CD4-positive, alpha-beta T cell treated with Interleukin-15 for 4 hours (primary cell): ENCODE measurements around the gene THADA.
"Not testable (repeated sequence)": the region's sequence is repeated elsewhere in the genome, so short reads cannot be mapped to it uniquely, and the experiment has no call there.

ENCODE experiments used
- DNase-seq: peaks from one replicate; pipeline ENCODE4 v3.0.0-alpha.2; 2020; ENCODE audit warnings: low spot score

THADA gene, protein sequence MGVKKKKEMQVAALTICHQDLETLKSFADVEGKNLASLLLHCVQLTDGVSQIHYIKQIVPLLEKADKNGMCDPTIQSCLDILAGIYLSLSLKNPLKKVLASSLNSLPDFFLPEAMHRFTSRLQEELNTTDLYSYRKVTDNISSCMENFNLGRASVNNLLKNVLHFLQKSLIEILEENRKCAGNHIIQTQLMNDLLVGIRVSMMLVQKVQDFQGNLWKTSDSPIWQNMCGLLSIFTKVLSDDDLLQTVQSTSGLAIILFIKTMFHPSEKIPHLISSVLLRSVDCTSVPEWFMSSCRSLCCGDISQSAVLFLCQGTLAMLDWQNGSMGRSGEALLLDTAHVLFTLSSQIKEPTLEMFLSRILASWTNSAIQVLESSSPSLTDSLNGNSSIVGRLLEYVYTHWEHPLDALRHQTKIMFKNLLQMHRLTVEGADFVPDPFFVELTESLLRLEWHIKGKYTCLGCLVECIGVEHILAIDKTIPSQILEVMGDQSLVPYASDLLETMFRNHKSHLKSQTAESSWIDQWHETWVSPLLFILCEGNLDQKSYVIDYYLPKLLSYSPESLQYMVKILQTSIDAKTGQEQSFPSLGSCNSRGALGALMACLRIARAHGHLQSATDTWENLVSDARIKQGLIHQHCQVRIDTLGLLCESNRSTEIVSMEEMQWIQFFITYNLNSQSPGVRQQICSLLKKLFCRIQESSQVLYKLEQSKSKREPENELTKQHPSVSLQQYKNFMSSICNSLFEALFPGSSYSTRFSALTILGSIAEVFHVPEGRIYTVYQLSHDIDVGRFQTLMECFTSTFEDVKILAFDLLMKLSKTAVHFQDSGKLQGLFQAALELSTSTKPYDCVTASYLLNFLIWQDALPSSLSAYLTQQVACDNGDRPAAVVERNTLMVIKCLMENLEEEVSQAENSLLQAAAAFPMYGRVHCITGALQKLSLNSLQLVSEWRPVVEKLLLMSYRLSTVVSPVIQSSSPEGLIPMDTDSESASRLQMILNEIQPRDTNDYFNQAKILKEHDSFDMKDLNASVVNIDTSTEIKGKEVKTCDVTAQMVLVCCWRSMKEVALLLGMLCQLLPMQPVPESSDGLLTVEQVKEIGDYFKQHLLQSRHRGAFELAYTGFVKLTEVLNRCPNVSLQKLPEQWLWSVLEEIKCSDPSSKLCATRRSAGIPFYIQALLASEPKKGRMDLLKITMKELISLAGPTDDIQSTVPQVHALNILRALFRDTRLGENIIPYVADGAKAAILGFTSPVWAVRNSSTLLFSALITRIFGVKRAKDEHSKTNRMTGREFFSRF (N-terminal part only)

DNA sequence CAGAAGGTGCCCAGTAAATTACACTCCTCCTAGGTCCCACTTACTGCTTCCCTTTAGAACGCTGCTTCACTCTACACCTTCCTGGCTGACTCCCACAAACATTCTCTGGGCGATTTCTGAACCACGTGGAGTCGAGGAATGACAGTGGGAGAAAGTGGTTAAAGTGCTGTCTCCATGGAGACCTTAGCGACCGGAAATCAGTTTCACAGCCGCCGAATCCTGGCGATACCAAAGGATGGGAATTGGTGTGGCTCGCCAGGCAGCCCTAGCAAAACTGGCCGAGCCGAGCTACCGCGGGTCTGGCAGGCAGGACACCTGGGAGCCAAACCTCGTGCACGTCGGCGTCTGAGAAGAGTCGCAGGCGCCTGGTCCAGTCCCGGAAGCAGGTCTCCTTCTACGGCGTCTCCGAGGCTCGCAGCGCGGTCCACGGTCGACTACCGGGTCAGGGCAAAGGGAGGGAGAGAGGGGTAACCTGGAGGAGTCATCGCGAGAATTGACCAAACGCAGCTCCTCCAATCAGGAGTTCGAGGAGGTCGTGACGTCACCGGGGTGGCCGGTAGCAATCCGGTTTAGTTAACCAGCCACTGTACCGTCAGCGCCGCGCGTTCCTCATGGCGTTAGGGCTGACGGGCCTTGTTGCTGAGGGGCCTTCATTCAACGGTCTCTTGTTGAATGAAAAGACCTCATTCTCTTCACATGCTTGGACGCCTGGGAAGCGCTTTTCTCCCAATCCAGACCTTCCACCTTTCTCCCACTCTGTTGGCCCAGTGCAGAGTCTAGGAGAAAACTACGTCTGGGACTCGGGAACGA lies at the start of gene THADA:
THADA (minus strand) TSS at position 436 of the 810 bp plus-strand sequence. CDS start 3,646 bp downstream, outside the sequence.
- DNase-seq: peak; percentile 98

DNA sequence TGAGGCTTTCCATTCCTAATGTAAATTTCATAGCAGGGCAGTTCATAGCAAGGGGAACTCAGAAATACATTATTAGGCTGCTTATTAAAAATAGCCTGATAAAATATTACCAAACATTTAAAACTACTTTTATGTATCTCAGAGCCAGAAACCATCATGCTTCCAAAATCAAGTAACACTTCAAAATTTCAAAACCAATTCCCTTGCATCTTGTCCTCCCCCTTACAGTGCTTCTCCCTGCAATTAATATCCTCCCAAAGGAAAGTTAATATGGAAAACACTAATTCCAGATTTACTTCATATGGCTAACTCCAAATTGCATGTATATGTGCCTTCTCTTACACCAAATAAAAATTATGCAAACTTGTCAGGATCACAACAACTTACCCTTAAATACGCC lies 47.8 kb upstream of the THADA start:
- no peak for DNase-seq

DNA sequence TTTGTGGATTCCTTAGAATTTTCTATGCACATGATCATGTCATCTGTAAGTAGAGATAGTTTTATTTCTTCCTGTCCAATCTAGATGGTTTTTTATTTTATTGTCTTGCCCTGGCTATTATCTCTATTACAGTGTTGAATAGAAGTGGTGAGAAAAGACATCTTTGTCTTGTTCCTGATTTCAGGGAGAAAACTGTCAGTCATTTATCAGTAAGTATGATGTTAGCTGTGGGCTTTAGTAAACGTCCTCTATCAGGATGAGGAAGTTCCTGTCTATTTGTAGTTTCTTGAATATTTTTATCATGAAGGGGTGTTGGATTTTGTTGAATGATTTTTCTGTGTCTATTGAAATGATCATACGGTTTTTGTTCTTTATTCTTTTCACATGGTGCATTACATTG lies 46.5 kb upstream of the THADA start:
- DNase-seq: no peak

DNA sequence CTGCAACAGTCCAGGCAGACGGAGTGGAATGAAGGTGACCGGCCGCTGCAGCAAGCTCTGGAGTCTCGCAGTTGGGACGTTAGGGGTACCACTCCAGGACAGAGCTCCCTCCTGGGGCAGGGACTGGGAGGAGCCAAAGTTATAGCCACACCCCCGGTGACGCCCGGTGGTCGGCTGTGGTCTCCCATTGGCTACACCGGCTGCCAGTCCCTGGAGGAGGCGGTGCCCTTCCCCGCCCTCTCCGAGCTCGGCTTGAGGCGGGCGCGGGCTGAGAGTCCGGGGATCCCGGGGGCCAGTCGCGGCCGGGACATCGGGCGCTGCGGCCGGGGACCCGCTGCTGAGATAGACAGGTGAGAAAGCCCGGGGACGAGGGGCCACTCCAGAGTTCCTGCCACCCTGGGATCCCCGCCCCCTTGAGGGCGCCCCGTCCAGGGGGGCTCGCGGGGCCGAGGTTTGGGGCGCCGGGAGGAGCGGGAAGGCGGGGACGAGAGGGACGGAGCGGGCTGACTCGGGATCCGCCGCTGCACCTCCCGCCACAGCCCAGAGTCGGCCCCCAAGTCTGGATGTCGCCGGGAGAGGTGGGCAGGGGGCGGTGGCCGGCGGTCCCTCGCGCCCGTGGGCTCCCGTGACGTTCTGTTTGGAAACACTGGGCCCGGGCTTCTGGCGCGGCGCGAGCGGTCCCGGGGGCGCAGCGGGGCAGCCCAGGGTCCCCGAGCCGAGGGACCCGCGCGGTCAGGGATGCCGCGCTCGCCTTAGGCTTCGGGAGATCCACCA lies 41.4 kb upstream of the THADA start, which contains the start of gene PLEKHH2:
PLEKHH2 (plus strand) TSS at position 231 of the 774 bp plus-strand sequence. CDS start 7,414 bp downstream, outside the sequence.
- DNase-seq: peak; percentile 78

DNA sequence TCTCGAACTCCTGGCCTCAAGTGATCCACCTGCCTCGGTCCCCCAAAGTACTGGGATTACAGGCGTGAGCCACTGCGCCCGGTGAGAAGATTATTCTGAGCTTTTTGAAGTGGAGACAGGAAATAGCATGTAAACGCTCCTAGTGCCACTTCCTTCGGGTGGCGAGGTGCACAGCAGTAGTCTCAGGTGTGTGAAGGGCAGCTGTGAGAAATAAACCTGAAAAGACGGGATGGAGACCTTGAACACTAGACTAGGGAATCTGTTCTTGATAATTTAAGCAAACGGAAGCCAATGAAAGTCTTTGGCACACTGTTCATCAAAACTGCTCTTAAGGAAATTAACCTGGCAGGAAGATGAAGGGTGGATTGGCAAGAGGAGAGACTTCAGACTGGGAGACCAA lies 40.8 kb upstream of the THADA start:
- no peak for DNase-seq

DNA sequence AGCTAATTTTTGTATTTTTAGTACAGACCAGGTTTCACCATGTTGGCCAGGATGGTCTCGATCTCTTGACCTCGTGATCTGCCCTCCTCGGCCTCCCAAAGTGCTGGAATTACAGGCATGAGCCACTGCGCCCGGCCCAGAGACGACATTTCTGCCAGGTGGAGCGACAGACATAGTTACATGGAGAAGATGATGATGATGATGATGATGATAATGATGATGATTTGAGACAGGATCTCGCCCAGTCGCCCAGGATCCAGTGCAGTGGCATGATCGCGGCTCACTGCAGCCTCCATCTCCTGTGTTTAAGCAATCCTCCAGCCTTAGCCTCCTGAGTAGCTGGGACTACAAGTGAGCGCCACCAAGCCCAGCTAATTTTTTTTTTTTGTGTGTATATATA lies 40.3 kb upstream of the THADA start:
- not testable (repeated sequence) for DNase-seq

DNA sequence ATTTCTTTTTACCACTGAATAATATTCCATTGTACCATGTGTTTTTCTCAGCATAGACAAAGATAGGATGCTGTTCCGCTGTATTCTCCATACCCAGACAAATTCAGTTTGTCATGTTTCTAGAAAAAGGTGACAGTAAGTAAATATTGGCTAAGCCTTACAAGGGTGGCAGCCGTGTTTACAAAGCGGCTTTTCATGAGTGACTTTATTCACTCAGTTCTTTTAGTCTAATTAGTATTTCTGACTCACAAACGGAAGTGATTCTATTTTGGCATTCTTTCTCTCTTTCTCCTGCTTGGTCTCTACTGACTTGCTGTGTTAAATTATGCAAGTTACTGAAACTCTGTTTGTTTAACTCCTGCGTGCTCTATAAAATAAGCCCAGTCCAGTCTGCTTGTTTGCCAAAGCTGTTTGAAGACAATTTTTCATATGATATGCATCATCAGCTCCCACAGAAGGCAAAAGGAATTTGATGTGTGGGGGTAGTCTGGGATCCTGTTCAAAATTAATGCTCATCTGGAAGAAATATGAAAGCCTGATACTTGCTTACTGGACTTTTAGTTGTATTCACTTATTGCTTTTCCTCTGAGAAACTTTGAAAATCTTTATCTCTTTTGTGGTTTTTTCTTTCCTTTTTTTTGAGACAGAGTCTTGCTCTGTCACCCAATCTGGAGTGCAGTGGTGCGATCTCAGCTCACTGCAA lies 38.9 kb upstream of the THADA start:
- DNase-seq: no peak

DNA sequence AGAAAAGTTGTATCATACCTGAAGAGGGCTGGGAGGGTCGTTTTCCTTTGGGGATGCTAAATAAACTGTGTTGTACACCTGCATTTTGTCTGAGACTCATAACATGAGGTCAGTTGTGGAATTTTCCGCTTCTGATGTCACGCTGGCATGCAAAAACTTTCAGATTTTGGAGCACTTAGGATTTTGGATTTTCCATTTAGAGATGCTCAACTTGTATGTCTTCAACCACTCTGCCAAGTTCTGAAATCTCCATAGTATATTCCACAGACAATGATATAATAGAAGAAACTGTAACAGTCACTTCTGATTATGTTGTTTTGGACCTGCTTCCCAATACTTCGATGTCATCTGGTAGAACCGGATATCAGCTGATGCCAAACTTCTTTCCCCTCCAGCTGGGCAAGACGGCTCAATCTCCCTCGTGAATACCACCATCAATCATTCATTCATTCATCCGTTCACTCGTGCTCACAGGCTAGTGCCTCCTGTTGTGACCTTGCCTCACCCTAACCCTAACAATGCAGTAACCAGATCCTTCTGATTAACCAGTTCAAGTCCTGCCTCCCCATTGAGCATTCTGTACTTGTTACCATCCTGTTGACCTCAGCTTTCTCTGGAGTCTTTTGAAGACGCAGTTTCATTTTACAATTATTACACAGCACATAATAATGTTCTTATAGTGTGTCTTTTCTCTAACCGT lies 35.9 kb upstream of the THADA start:
- DNase-seq: no peak

DNA sequence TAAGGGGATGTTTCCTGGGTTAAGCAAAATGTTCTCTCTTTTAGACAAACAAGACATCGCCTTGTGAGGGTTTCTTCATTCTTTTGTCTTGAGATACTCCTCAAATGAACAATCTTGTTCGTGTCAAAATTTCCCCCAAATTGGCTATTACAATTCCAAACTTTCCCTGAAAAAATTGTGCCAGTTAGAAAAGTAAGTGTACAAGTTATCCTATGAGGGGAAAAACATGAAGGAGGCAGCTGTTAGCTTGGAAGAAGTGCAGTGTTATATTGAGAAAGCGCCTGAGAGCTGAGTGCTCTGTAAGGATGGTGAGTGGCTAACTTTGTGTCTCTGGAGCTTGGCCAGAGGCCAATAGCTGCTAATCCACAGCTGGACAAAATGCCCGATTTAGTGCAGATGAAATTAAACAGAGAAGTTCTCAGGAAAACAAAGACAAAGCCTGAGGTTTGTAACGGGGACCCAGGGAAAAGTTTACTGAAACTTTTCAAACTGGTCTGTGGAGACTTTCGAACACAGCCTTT lies 27.2 kb upstream of the THADA start:
- no peak for DNase-seq

DNA sequence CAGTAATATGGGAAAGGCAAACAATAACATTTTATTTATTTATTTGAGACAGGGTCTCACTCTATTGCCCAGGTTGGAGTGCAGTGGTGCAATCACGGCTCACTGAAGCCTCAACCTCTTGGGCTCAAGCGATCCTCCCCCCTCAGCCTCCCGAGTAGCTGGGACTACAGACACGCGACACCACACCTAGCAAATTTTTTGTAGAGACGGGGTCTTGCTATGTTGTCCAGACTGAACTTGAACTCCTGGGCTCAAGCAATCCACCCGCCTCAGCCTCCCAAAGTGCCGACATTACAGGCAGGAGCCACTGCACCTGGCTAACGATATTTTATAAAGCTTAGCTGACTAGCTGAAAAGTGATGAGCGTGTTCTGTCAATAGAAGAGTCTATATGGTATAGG lies 23.7 kb upstream of the THADA start:
- no peak for DNase-seq

DNA sequence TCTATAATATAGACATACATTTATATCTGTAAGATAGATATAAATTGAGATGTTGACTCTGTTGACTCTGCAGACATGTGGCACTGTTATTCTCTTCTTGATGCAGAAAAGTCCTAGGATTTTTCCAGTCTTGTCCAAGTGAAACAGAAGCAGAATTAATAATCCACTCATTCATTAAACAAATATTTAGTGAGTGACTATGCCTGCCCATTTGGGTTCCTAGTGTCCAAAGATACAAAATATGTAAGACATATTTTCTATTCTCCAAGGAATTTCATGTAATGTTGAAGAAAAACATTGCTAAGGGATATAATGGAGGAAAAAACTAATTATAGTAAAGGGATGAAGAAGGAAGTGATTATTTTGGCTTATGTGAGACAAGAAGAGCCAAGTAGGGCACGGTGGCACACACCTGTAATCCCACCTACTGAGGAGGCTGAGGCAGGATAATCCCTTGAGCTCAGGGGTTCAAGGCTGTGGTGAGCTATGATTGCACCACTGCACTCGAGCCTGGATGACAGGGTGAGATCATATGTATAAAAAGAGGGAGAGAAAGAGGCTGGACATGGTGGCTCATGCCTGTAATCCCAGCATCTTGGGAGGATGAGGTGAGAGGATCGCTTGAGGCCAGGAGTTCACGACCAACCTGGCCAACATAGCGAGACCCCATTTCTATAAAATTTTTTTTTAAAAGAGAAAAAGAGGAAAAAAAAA lies 21.3 kb upstream of the THADA start:
- DNase-seq: no peak

DNA sequence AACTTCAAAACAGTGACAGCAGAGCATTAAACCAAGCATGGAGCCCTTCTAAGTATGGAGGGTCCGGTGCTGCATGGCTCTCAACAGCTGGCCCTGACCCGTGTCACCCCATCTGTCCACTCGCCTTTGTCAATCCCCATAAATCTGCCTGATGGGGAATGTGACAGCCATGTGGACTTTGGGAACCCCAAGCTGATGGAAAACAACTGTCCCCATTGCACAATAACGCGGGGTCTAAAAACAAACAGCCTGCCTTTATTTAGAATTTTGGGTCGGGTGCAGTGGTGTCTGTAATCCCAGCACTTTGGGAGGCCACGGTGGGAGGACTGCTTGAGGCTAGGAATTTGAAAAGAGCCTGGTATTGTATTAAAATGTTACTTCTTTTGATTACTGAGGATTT lies 17.1 kb upstream of the THADA start:
- no peak for DNase-seq

DNA sequence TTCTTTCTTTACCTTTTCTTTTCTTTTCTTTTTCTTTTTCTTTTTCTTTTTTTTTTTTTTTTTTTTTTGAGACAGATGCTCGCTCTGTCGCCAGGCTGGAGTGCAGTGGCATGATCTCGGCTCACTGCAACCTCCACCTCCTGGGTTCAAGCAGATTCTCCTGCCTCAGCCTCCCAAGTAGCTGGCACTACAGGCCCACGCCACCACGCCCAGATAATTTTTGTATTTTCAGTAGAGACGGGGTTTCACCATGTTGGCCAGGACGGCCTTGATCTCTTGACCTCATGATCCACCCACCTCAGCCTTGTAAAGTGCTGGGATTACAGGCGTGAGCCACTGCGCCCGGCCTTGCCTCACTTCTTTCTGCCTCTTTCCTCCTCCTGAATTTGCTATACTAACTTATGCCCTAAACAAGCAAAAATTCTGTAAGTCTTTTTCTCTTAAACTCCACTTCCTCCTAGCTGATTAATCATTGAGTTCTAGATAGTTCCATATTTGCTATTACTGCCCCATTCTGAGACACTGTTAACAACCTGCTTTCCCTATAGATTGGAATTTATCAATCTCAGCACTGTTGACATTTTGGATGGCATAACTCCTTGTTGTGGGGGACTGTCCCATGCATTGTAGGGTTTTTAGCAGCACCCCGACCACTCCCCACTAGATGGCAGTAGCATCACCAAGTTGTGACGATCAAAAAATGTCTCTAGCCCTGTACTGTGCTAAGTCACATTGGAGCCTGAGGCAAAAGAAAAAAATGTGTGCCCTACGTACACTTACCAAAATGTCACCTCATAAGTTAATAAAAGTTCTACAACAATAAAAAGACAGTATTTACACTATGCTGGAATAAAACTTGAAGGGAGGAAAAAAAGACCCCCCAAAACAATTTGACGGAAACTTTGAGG lies 16.4 kb upstream of the THADA start:
- peak; percentile 74 for DNase-seq

DNA sequence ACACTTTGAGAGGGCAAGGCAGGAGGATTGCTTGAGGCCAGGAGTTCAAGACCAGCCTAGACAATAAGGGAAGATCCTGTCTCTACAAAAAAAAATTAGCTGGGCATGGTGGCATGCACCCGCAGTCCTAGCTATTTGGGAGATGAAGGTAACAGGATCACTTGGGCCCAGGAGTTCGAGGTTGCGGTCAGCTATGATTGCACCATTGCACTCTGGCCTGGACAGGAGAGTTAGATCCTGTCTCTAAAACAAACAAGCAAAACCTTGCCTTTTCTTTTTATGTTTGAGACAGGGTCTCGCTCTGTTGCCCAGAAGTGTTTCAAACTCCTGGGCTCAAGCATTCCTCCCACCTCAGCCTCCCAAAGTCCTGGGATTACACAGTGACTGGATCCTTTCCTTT lies 14.5 kb upstream of the THADA start:
- DNase-seq: no peak

DNA sequence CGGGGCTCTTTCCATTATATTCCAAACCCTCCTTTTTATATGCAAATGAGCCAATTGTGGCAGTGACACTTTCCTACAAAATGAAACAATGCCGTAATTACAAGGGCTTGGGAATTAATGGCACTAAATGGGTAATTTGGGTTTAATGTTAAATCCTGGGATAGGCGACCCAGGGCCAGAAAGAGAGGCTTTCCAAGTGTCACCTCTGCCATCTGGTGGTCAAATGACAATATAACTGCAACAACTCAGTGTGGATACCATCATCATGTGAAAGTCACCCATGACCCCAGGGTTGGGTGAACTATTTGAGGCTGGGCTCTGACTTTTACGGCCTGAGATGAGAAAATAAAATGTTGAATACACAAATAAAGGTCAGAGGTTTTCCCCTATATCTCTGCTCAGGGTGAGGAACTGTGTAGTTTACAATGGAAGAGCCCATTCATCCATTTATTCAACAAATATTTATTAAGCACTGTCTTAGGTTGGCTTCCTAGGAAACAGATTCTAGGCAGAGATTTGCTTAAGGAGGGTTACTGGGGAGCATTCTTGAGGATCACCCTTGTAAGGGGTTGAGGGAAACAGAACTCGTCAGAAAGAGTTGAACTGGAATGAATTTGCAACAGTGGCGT lies 13.6 kb upstream of the THADA start:
- peak; percentile 56 for DNase-seq

DNA sequence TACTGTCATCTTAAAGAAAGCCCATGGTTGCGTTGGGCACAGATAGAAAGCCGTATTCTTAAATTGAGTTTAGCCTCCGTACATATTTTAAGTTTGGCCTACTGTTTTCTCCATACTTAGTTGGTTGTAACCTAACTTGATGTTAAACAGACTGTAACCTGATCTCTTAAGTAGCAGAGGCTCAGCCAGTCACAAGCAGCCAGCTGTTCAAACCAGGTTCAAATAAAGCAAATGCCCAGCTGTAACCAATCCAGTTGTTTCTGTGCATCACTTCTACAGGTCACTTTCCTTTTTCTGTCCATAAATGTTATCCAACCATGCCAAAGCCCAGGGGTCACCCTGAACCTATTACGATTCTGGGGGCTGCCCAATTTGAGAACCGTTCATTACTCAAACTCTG lies 10.0 kb upstream of the THADA start:
- DNase-seq: no peak
